ENCODE measurements around the gene HERPUD2. TPM values are rescaled to one million over a fixed set of nuclear protein-coding genes. Genes with fewer than 3 reads are reported as not detected.

The HERPUD2 gene
- total RNA-seq, 1 donor from 2014 or later, result 43.7 TPM

GRCh38 chr7:35652124-35652523 is 42.8 kb downstream of the HERPUD2 start:
- no peak overlapping the region for H3K4me3 Mint-ChIP-seq
- Histone ChIP-seq H3K9ac (no peak overlapping the region), H3F3A (ENCODE audit: low read depth) (peaks cover 16% of the 10 kb centered on the region), H3K4me3 (no peak overlapping the region), H3K27ac (no peak overlapping the region), H3K4me2 (no peak overlapping the region), H3K79me2 (ENCODE audit: low read depth) (peaks cover 73% of the 10 kb centered on the region), H3K4me1 (peaks cover 15% of the 10 kb centered on the region), H4K20me1 (ENCODE audit: low read depth) (no peaks in the 10 kb centered on the region), H3K9me3 (ENCODE audit: low read depth) (no peaks in the 10 kb centered on the region), H2AFZ (replicated peaks) (no peak overlapping the region), H3K27me3 (no peaks in the 10 kb centered on the region), H3K36me3 (peaks cover 26% of the 10 kb centered on the region)
- H3K9me3 Mint-ChIP-seq, result peaks cover 46% of the 10 kb centered on the region
- H3K4me1 Mint-ChIP-seq, result peaks cover 16% of the 10 kb centered on the region
- peaks cover 5% of the 10 kb centered on the region for H3K27me3 Mint-ChIP-seq (ENCODE audit: insufficient read depth, low read depth)
- TF ChIP-seq EZH2 (IDR thresholded peaks at IDR 0.05) (no peak), EZH2phosphoT487 (IDR thresholded peaks at IDR 0.05) (no peak), CTCF (IDR thresholded peaks at IDR 0.05) (no peak)
- H3K36me3 Mint-ChIP-seq, result peaks cover 59% of the 10 kb centered on the region
- no peak overlapping the region for H3K27ac Mint-ChIP-seq
- no peak for DNase-seq (ENCODE audit: low spot score)

DNA sequence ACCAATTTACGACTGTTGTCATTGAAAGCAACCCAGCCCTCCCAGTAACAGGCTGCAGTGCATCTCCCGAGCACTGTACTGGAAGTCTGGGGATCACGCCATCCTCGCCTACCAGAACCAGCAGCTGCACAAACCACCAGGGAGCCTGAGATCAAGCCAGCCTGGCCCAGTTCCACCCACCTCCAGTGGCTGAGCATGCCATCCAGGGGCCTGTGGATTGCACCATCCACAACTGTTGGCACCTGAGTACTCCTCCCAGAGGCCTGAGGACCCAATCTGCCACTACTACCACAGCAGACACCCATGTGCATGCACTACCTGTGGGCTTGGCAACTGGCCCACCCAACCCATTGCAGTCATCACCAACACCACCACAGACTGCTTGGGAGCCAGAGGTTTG is 44.2 kb downstream of the HERPUD2 start:
- no peak overlapping the region for H3K4me3 ChIP-seq
- H3K9me3 ChIP-seq (ENCODE audit: low read depth), result no peaks in the 10 kb centered on the region
- no peaks in the 10 kb centered on the region for H4K20me1 ChIP-seq (ENCODE audit: low read depth)
- TF ChIP-seq EZH2 (IDR thresholded peaks at IDR 0.05), result no peak
- no peak for TF ChIP-seq EZH2phosphoT487 (IDR thresholded peaks at IDR 0.05)
- TF ChIP-seq CTCF (IDR thresholded peaks at IDR 0.05), result no peak
- Mint-ChIP-seq H3K4me1 (peaks cover 26% of the 10 kb centered on the region), H3K27me3 (ENCODE audit: insufficient read depth, low read depth) (peaks cover 5% of the 10 kb centered on the region), H3K27ac (no peak overlapping the region), H3K9me3 (peaks cover 38% of the 10 kb centered on the region), H3K36me3 (peaks cover 48% of the 10 kb centered on the region), H3K4me3 (no peak overlapping the region)
- peaks cover 30% of the 10 kb centered on the region for H3F3A ChIP-seq (ENCODE audit: low read depth)
- no peak overlapping the region for H3K9ac ChIP-seq
- H3K4me2 ChIP-seq, result no peak overlapping the region
- H3K79me2 ChIP-seq (ENCODE audit: low read depth), result peaks cover 70% of the 10 kb centered on the region
- H3K36me3 ChIP-seq, result peaks cover 17% of the 10 kb centered on the region
- no peak for DNase-seq (ENCODE audit: low spot score)
- H3K4me1 ChIP-seq, result peaks cover 27% of the 10 kb centered on the region
- no peak overlapping the region for H2AFZ ChIP-seq (replicated peaks)
- no peaks in the 10 kb centered on the region for H3K27me3 ChIP-seq
- no peak overlapping the region for H3K27ac ChIP-seq

DNA sequence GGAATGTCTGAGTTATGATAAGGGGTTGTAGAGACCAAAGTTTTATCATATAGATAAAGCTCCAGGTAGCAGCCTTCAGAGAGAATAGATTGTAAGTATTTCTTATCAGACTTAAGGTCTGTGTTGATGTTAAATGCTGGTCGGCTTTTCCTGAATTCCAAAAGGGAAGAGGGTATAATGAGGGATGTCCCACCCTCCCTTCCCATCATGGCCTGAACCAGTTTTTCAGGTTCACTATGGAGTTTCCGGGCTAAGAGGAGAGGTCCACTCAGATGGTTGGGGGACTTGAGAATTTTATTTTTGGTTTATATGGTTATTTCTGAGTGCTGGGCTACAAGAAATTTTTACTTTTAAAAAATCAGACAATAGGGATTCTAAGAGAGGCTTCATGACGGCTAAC is 45.2 kb downstream of the HERPUD2 start:
- H3K27ac Mint-ChIP-seq, result no peak overlapping the region
- H3K27ac ChIP-seq, result no peak overlapping the region
- no peaks in the 10 kb centered on the region for H3K9me3 ChIP-seq (ENCODE audit: low read depth)
- H3K9ac ChIP-seq, result no peak overlapping the region
- no peaks in the 10 kb centered on the region for H4K20me1 ChIP-seq (ENCODE audit: low read depth)
- no peaks in the 10 kb centered on the region for H3K27me3 ChIP-seq
- peaks cover 26% of the 10 kb centered on the region for H3K4me1 Mint-ChIP-seq
- H3K36me3 Mint-ChIP-seq, result peaks cover 40% of the 10 kb centered on the region
- no peak overlapping the region for H3K4me2 ChIP-seq
- peaks cover 31% of the 10 kb centered on the region for H3K4me1 ChIP-seq
- peaks cover 31% of the 10 kb centered on the region for H3K9me3 Mint-ChIP-seq
- H3K4me3 Mint-ChIP-seq, result no peak overlapping the region
- no peak for TF ChIP-seq EZH2phosphoT487 (IDR thresholded peaks at IDR 0.05)
- no peak for TF ChIP-seq EZH2 (IDR thresholded peaks at IDR 0.05)
- TF ChIP-seq CTCF (IDR thresholded peaks at IDR 0.05), result no peak
- peaks cover 17% of the 10 kb centered on the region for H3K36me3 ChIP-seq
- H3K79me2 ChIP-seq (ENCODE audit: low read depth), result peaks cover 70% of the 10 kb centered on the region
- peaks cover 31% of the 10 kb centered on the region for H3F3A ChIP-seq (ENCODE audit: low read depth)
- H3K27me3 Mint-ChIP-seq (ENCODE audit: insufficient read depth, low read depth), result peaks cover 5% of the 10 kb centered on the region
- no peak for DNase-seq (ENCODE audit: low spot score)
- H2AFZ ChIP-seq (replicated peaks), result no peak overlapping the region
- H3K4me3 ChIP-seq, result no peak overlapping the region

Data from neural progenitor cell (in vitro differentiated cells).